Heart right ventricle (tissue), 16 donors: ENCODE data around the gene ZNF576. TPM values are rescaled to one million over a fixed set of nuclear protein-coding genes. Genes with fewer than 3 reads are reported as not detected.
"Not testable (repeated sequence)": the region's sequence is repeated elsewhere in the genome, so short reads cannot be mapped to it uniquely, and the experiment has no call there.

Source experiments
- ATAC-seq, 8 donors: fragments of 200-7000 bp; cut with Tn5 transposase; one replicate each; pipeline ENCODE4 v1.9.1; 2020; ENCODE audit warnings: mild to moderate bottlenecking in 8 of 8, moderate library complexity in 8 of 8, moderate number of reproducible peaks in 1 of 8
- DNase-seq, 2 donors: peaks; one replicate each; pipeline ENCODE4 v3.0.0-alpha.2; 2020
- H3K27ac ChIP-seq, 10 donors: fragments of 200-600 bp; sonication (generic) in 2 of 10; one replicate each; pipeline versions ENCODE4 v1.5.0 to v1.8.0; 2020 to 2022; ENCODE audit warnings: mild to moderate bottlenecking in 3 of 10
- H3K27me3 ChIP-seq, 7 donors: fragments of 200-600 bp; one replicate each; pipeline ENCODE4 v1.8.0; 2021 to 2022; ENCODE audit warnings: mild to moderate bottlenecking in 2 of 7
- H3K36me3 ChIP-seq, 9 donors: fragments of 200-600 bp; sonication (generic) in 1 of 9; one replicate each; pipeline versions ENCODE4 v1.5.0 to v1.8.0; 2020 to 2022; ENCODE audit warnings: mild to moderate bottlenecking in 2 of 9
- H3K4me1 ChIP-seq, 9 donors: fragments of 200-600 bp; sonication (generic) in 1 of 9; one replicate each; pipeline versions ENCODE4 v1.5.0 to v1.8.0; 2020 to 2022; ENCODE audit warnings: mild to moderate bottlenecking in 4 of 9
- H3K4me3 ChIP-seq, 10 donors: fragments of 200-600 bp; sonication (generic) in 2 of 10; one replicate each; pipeline versions ENCODE4 v1.5.0 to v1.8.0; 2020 to 2022; ENCODE audit warnings: mild to moderate bottlenecking in 7 of 10, moderate library complexity in 2 of 10
- H3K9me3 ChIP-seq, 11 donors: fragments of 200-600 bp in 10 of 11; sonication (generic) in 2 of 11; one replicate each; pipeline versions ENCODE4 v1.5.0 to v1.8.0; 2013 to 2022; ENCODE audit warnings: mild to moderate bottlenecking in 2 of 11, control low read depth in 1 of 11, moderate library complexity in 1 of 11
- WGBS, 2 donors: extraction: QIAGEN DNeasy Blood & Tissue Kit; methylation state at CpG; one replicate each; pipeline ENCODE4 v1.1.7; 2013; ENCODE audit warnings: inconsistent platforms in 1 of 2; 5-methylcytosine and 5-hydroxymethylcytosine counted together
- intact Hi-C, 10 donors: fragments of 100-400 bp; cut with DNase I; formaldehyde crosslinking; loops; one replicate each; pipeline versions ENCODE4 v1.11.1 to v1.14.2; 2022
- polyA plus RNA-seq, 2 donors: library from polyadenylated mRNA; stranded (reverse); fragments of 200-250 nt; gene quantifications; one replicate each; pipeline ENCODE4 v1.2.3, GENCODE V29; 2013
- total RNA-seq, 10 donors: library from RNA; stranded (reverse); fragmentation: NEBNext Ultra II Directional in 3 of 10; extraction: Animal tissue kit (Norgen Biotek cat#: 25700) in 3 of 10; gene quantifications; one replicate each; pipeline versions ENCODE4 v1.2.1 to v1.2.4, GENCODE V29; 2021 to 2023
- TF ChIP-seq, protein P1 (sequence below), 9 donors: fragments of 200-600 bp; sonication (generic) in 2 of 9; IDR thresholded peaks; one replicate each; pipeline versions ENCODE4 v1.5.0 to v1.8.0; 2021 to 2022; ENCODE audit warnings: antibody characterized with exemption in 9 of 9, mild to moderate bottlenecking in 5 of 9, moderate library complexity in 1 of 9
- donor health status: Arrhythmogenic right ventricular cardiomyopathy.
- donor health status: ischemic (EF 13 %, LVEDD 7.1; RV severe dilation, severe dysfunction).
- donor health status: healthy with polysubstance abuse.
- donor health status: DM: no; HTN: yes; CAD: no.
- donor health status: DM: no; HTN: no; CAD: no.
- donor health status: ischemic (EF 25% LVEDD 6.9; RV normal size, moderate dysfunction).
- donor health status: ischemic (EF 25% LVEDD 5.7; RV mildly dilated, moderate dysfunction).
- donor health status: healthy.
- donor health status: DM: yes; HTN: yes; CAD: no.
- donor health status: Ischemic cardiomyopathy.
- donor health status: ischemic (EF 35%, LVEDD 5.7; RV mildly dilated, moderate dysfunction).
- donor health status: nonischemic (EF 11% LVEDD 7.7; RV severe dilation, severe dysfunction).
- donor health status: DM: yes; HTN: yes; CAD: no.
- donor health status: PGD.
- donor health status: ischemic (EF 29% LVEDD 5.4; RV normal size, mild dysfunction).
- donor health status: nonischemic (EF 23%, LVEDD 6.1; RV moderate dilation, normal function).

ZNF576 gene
- total and polyA plus RNA-seq, 12 donors = 6.7 to 20.9 (median 12.7) TPM

GRCh38 chr19:43598445-43599240, 2.2 kb downstream of the ZNF576 start:
- Histone ChIP-seq H3K27me3 (no peaks in the 10 kb centered on the region), H3K4me3 (no peak overlapping the region), H3K9me3 (no peaks in the 10 kb centered on the region), H3K36me3 (peaks cover 0 to 65% (median 6%) of the 10 kb centered on the region in 9 donors), H3K27ac (no peak overlapping the region), H3K4me1 (peaks cover 16 to 48% (median 34%) of the 10 kb centered on the region in 9 donors)
- no peak for ATAC-seq
- intact Hi-C loops = loop anchor here in 5 of 10 donors (5.0 to 10.0 kb wide), 3 partner anchors 61 to 66 kb away; partner anchors contain the start of gene ZNF575 (in 4 of the 5)
- TF ChIP-seq, protein P1, sequence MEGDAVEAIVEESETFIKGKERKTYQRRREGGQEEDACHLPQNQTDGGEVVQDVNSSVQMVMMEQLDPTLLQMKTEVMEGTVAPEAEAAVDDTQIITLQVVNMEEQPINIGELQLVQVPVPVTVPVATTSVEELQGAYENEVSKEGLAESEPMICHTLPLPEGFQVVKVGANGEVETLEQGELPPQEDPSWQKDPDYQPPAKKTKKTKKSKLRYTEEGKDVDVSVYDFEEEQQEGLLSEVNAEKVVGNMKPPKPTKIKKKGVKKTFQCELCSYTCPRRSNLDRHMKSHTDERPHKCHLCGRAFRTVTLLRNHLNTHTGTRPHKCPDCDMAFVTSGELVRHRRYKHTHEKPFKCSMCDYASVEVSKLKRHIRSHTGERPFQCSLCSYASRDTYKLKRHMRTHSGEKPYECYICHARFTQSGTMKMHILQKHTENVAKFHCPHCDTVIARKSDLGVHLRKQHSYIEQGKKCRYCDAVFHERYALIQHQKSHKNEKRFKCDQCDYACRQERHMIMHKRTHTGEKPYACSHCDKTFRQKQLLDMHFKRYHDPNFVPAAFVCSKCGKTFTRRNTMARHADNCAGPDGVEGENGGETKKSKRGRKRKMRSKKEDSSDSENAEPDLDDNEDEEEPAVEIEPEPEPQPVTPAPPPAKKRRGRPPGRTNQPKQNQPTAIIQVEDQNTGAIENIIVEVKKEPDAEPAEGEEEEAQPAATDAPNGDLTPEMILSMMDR (IDR thresholded peaks at IDR 0.05) = no peak
- no peak for DNase-seq
- WGBS, 2 donors = 93 to 94% methylated on average over 19 of the region's 19 CpGs

DNA sequence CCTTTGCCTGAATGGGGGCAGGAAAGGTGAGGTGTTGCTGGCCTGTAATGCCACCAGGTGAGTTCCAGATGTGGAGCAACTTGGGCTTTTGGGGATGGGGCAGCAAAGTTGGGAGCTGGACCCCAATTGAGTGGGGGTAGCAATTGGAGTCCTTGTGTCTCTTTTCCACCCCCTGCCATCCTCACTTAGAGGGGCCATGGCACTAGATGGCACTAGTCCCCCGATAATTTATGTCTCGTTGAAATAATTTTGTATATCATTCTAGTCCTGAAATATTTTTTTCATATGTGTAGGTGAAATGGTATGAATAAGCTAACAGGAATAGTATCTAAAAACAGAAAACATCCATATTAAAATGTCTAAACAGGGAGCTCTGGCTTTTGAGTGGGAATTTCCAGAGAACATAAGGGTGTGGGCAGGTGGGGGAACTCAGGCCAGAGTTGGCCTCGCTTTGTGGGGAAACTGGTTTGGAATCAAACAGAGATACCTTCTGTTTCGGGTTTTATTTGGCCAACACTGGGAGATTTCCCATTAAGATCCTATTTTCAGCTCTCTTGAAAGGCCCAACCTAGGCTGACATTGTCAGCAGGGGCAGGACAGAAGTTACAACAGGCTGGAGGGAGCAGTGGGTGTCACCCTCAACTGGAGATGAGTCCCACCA, 3.4 kb downstream of the ZNF576 start:
- 88% methylated on average over 4 of the region's 4 CpGs for WGBS, 2 donors
- DNase-seq (no peak), ATAC-seq (no peak)
- intact Hi-C loops = loop anchor here in 5 of 10 donors (5.0 to 10.0 kb wide), 3 partner anchors 62 to 67 kb away; partner anchors contain the start of gene ZNF575 (in 4 of the 5)
- TF ChIP-seq, protein P1 (IDR thresholded peaks at IDR 0.05) = no peak
- Histone ChIP-seq H3K27ac (no peak overlapping the region), H3K9me3 (no peaks in the 10 kb centered on the region), H3K4me1 (peaks cover 12 to 37% (median 23%) of the 10 kb centered on the region in 9 donors), H3K27me3 (no peaks in the 10 kb centered on the region), H3K36me3 (peaks cover 0 to 55% (median 6%) of the 10 kb centered on the region in 9 donors), H3K4me3 (no peak overlapping the region)

DNA sequence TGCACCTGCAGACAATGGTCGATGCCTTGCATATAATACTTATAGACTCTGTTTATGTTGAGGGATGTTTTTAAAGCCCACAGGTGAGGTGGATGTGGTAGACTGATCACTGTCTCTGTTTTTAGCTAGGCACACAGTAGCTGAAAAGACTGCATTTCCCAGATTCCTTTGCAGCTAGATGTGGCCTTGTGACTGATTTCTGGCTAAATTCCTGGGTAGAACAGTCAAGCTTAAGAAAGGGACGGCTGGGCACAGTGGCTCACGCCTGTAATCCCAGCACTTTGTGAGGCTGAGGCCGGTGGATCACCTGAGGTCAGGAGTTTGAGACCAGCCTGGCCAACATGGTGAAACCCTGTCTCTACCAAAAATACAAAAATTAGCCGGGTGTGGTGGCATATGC, 3.9 kb downstream of the ZNF576 start:
- H3K27me3 ChIP-seq, ATAC-seq, H3K9me3 ChIP-seq, intact Hi-C loops, H3K4me3 ChIP-seq, H3K27ac ChIP-seq, DNase-seq: not testable (repeated sequence)
- Histone ChIP-seq H3K36me3 (peaks cover 0 to 55% (median 6%) of the 10 kb centered on the region in 9 donors), H3K4me1 (peaks cover 9 to 31% (median 17%) of the 10 kb centered on the region in 9 donors)
- 74 to 82% methylated on average over 5 of the region's 5 CpGs for WGBS, 2 donors

- H3K9me3 ChIP-seq = no peaks in the 10 kb centered on the region
- ATAC-seq (no peak), DNase-seq (no peak)
- no peak overlapping the region for H3K4me3 ChIP-seq
- no peak overlapping the region for H3K27ac ChIP-seq
- intact Hi-C loops = no loop called here
- peaks cover 0 to 53% (median 0%) of the 10 kb centered on the region in 9 donors for H3K36me3 ChIP-seq
- WGBS, 2 donors = 65 to 69% methylated on average over 7 of the region's 7 CpGs
- TF ChIP-seq, protein P1 (IDR thresholded peaks at IDR 0.05) = no peak
- no peaks in the 10 kb centered on the region for H3K27me3 ChIP-seq
- peaks cover 0 to 18% (median 0%) of the 10 kb centered on the region in 9 donors for H3K4me1 ChIP-seq
Measured at GRCh38 chr19:43605875-43606568, 9.6 kb downstream of the ZNF576 start.
